NCI-H2029 treated with DMSO at 0.1 percent for 48 hours (cell line): ENCODE data around the gene DLG2.
"Not testable (repeated sequence)": the region's sequence is repeated elsewhere in the genome, so short reads cannot be mapped to it uniquely, and the experiment has no call there.

Source experiments
- DNase-seq: peaks from one replicate; lab custom pipeline; 2025; lab: John Stamatoyannopoulos, UW

DLG2 gene

DNA sequence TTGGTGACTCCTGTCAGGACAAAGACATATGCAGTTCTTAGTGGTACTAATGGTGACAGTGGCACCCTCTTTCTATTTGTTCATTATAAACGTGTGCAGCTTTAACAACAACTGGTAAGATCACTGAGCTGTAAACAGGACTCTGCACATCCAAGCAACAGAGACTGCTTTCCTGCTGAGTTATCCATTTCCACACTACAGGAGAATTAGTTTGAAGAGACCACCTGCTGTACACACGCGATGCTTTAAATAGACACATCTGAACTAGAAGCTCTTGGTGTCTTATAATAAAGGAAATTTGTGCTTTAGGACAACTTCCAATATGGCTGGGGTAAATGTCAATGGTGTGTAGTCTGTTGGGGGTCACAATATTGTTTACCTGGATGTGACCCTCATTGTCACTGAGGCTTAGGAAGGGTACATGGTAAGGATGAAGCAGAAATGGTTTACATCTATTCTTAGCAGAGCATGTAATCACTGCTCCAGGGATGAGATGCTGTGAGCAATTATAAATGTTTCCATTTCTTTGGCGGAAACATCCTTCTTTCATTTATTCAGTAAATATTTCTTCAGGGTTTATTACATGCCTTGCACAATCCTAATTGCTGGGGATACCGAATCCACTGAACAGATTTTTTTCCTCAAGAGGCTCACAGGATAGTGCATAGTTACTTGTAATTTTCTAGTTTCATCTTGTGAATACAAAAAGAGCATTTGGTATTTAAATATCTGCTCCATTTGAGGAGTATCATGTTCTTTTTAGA is 1987.0 kb downstream of the DLG2 start:
- DNase-seq = no peak

DNA sequence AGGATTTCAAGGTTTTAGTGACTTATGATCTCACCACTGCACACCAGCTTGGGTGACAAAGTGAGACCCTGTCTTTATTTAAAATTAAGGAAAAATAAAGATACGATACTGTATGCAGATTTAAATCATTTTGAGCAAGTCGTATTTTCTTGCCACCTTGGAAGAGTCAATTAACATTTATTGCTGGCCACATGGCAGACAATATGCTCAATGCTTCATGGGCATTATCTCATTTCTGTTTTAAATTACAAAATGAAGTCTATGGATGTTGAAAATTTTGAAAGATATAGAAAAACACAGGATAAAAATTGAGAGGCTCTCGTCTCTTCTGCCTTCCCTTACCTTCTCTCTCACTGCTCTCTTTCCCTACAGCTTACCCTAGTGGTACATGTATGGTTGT is 1992.0 kb downstream of the DLG2 start:
- DNase-seq = no peak

DNA sequence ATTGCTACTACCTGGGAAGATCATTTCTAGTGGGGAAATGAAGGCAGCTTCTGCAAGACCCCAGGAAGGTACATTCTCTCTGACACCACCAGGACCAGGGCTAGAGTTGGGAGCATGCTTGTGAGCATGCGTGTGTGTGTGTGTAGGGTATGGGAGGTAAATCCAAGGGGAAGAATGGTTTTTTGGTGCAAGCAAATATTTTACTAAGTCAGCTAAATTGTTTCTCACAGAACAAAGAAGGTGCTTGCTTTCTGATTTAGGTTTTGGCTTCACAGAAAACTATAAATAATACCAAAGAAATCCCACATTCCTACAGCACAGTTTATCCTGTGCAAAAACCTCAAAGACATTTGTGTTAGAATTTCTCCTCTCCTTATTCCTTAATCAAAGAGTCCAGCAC is 1996.9 kb downstream of the DLG2 start:
- DNase-seq = no peak

DNA sequence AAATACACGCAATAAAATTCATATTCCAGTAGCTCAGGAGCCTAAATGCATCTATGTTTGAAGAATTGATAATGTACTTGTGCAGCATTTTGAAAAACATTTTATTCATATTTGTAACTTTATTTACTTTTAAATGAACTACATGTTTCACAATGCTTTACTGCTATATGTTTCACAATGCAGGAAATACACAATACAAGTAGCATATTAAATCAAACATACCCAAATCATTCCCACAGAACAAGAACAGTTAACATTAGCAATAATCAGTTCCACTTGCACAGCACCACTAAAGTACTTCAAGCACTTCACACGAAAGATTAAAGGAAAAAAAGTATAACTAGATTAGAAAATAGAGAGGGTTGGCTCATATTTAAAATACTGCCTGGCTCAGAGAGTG is 1997.4 kb downstream of the DLG2 start:
- DNase-seq = no peak

DNA sequence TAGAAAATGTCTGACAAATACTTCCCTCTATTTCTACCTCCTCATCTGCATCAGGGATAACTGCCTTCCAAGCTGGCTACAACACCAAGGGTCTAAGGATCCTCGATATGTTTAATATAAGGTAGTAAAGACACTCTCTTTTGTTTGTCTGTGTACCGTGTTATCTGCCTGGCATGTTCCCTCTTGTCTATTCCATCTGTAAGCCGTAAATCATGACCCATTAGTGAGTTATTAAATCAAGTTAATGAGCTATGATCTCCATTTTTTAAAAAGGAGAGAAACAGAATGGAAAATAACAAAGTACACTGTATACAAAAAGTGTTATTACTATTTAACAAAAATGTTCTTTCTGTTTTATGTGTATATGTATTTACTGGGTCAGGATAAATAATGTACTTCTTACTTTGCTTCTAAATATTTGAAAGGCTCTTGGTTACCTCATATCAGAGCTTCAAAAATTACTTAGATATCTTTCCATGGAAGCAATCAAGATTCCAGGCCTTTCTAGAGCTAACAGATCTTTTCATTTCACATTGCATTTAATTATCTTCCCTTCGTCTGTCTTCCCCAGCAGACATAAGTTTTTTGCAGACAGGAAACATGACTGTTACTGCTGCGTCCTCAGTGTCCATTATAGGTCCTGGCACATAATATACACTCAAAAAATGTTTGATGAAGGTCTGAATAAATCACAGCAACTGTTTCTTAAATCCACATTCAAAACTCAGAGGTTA is 1998.4 kb downstream of the DLG2 start:
- DNase-seq = no peak

DNA sequence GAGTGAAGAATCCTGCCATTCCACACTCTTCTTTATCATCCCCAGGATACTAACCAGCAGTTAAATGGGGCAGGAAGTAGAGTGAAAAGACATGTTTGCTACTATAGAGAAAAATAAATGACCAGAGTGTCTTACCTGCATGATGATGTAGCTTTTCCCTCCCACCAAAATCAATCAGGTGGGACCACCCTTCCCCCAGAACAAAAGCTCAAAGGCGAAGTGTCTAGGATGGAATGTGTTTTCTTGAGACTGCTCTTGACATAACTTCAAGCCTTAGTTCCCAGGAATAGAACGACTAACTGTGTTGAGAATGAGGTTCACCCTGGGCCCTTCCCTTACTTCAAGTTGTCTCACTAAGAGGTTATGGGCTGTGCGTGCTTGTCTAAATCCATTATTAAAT is 2001.8 kb downstream of the DLG2 start:
- no peak for DNase-seq

DNA sequence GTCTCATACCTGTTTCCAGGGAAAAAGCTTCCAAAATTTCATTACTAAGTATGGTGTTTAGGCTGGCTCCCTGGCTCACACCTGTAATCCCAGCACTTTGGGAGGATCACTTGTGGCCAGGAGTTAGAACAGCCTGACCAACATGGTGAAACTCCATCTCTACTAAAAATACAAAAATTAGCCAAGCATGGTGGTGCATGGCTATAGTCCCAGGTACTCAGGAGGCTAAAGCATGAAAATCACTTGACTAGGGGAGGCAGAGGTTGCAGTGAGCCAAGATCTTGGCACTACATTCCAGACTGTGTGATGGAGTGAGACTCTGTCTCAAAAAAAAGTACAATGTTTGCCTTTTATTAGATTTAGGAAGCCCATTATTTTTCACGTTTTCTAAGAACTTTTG is 2009.5 kb downstream of the DLG2 start:
- DNase-seq = no peak

DNA sequence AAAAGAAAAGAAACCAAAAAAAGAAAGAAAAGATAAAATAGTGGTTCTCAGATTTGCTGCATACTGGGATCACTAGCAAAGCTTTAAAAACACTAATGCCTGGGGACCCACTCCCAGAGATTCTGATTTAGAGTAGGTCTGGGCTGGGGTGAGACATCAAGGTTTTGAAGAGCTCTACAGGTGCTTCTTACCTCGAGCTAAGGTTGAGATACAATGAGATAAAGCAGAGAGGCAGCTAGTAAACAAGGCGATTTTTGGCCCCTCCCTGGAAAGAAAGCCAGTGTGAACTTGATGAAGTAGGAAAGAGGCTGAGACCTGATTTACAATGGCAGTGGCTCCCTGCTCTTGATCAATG is 2013.4 kb downstream of the DLG2 start:
- DNase-seq = no peak

DNA sequence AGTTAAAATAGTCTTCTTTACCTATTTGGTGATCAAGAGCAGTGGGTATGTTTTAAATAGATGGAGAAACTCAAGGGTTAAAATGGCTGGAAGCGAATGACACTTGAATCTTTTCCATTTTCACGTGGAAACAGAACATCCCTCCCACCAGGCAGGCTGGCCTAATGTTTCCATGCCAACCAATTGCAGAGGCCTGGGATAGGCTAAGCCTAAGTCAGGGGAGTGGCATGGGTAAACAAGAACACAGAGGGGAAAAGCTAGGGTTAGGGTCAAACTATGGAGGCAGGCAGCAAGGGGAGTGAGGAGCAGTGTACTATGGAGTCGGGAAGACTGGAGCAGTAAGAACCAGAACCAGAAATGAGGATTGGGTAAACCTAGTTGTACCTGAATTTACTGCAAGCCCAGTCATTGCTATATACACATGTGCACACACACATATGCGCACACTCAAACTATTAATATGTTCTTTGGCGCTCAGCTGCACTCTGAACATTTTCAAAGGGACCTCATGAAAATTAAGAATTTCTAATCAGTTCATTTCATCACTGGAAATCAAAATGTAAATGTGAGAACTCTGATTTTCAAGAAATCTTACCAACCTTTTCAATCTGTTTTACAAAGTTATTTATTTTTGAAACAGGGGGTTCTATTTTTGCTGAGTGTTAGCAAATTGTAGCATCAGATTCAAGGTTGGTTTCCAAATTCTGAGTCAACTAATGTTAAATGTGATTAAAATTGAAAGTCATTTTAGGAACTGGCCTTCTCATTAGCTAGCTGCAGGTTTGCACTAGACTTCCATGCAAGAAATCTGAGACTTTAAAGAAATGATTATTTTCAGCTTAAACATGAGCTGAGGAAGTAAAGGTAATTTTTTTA is 2014.0 kb downstream of the DLG2 start:
- DNase-seq = no peak

DNA sequence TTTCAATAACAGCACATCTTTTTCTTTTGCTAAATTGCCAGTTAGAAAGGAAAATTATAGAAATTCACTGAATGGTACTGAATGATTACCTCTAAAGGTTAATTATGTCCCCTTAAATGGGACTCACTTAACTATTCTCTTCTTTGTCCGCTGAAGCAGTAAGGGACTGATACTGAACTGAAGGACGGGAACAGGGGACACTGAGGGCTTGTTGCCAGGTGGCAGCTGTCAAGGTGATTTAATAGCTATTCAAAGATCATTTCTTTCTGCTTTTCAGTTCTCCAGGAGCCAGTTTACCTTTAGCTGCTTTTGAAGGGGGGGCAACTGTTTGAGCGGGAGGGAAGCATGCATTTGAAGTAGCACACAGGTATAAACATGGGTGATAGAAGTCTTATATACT is 2015.5 kb downstream of the DLG2 start:
- no peak for DNase-seq

DNA sequence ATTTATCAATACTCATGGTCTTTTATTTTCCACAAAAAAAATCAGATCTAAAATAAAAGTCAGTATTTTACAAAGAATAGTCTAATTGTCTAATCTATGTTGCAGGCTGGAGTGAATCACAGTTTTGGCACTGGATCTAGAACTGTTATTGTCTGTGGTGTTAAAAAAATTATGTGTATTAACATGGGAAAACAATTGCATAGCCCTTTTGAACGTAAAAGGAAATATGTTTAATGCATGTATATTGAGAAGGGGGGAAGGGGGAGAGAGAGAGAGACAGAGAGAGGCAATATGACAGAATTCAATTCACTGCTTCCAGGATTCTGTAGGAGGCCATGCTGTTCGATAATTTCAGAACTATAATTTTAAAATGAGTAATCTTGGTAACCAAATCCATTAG is 2016.1 kb downstream of the DLG2 start:
- no peak for DNase-seq

DNA sequence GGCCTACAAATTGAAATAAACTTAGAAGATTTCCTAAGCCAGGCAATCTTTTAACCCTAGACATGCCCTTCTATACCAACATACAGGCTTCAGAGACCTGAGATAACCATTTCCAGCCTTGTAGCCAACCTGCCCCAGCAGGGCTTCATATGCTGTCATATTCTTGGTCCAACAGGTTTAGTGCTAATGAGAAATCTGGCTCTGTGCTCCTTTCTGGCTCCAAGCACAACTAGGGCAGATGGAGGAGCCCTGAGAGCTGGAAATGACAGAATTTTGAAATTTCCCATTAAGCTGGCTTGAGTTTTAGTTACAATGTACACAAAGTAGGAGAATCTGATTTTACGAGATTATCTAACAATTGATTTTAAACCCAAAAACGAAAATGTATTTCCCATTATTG is 2018.0 kb downstream of the DLG2 start:
- DNase-seq = no peak

DNA sequence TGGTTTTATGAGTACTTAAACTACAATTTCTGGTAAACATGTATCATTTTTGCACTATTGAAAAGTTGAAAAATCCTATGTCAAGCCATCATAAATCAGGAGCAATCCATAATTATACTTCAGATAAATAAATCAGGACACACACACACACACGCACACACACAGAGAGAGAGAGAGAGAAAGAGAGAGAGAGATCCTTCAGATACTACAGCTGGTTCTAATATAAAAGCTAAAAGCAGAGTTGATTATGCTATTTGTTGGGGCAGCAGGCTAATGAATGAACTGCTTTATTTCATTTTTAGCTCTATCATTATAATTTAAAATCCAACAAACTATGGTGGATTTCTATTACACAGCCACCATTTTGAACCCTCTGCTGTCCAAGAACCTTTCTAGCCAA is 2018.6 kb downstream of the DLG2 start:
- DNase-seq = no peak

DNA sequence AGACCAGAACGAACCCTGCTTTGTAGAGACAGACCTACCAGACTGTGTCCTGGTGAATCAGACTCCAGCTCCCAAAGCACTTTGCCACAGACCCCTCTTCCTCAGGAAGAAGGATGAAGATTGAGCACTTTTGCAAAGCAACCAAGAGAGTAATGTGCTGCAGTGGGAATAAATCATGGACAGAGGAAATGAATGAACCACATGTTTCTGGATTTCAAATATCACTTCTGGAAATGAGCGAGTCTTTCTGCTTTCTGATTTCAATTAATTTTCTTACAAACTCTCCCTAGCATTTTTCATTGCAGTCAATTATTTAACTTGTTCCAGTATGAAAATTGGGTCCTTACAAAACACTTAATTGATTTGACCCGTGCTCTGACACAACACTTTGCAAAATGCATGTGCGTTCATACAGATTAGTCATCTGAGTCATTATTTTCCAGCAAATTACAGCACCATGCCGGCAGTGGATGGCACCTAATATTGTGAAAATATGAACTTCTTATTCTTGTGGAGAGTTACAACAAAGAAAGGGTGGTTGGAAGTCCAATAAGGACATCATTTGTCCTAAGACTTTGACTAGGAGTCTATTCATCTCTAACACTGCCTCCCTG is 2025.1 kb downstream of the DLG2 start:
- no peak for DNase-seq

DNA sequence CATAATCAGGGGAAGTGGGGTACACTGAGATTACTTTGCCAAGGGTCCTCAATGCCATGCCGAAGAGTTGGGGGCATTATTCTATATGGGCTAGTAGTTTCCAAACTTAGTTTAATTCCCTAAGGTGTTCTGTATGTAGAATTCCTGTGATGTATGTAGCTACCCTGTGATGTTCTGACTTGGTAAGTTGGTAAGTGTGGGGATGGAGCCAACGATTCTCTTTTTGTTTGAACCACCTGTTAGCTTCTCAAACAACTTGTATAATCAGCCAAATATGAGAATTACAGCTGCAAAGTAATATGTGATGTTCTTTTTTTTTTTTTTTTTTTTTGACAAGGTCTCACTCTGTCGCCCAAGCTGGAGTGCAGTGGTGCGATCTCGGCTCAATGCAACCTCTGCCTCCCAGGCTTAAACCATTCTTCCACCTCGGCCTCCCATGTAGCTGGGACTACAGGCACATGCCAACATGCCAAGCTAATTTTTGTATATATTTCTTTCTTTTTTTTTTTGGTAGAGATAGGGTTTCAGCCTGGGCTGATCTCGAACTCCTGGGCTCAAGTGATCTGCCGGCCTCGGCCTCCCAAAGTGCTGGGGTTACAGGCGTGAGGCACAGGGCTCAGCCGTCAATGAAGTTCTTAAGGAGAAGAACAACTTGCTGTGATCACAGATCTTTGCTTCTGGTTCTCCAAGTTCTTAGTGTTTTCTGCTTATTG is 2025.8 kb downstream of the DLG2 start:
- no peak for DNase-seq

DNA sequence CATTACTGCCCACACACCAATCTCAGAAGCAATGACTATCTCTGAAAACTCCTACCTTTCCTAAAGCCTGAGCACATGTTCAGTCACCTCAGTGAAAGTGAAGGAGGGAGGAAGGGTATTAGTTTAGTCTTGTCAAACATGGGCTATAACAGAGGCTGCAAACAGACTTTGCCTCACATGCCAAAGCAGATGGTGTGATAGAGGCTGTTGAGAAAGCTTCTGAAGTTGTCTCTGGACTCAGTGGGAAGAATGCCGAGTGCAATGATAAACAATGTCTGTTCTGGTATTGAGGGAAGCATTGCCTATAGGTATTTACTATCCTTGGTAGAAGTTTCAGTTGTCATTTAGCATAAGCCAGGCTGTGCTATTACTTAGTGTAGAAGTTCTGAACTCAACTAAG is 2026.5 kb downstream of the DLG2 start:
- DNase-seq = no peak

DNA sequence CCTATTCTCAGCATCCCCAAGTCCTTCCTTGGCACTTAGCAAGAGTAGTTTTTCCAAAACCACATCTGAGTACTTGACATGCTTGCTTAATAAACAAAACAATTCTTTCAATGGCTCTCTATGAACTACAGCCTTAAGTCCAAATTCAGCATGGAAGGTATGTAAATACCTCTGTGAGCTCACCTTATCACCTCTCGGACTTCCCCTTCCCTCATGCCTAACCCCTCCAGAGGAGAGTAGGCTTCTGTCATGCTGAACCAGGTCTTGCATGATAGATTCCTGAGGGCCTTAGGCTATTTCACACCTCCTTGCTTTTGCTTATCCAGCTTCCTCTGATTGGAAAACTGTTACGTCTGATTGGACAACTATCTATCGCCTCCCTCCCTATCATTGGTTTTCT is 2028.1 kb downstream of the DLG2 start:
- no peak for DNase-seq

DNA sequence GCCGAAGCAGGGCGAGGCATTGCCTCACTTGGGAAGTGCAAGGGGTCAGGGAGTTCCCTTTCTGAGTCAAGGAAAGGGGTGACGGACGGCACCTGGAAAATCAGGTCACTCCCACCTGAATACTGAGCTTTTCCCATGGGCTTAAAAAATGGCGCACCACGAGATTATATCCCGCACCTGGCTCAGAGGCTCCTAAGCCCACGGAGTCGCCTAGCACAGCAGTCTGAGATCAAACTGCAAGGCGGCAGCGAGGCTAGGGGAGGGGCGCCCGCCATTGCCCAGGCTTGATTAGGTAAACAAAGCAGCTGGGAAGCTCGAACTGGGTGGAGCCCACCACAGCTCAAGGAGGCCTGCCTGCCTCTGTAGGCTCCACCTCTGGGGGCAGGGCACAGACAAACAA is 2039.3 kb downstream of the DLG2 start:
- not testable (repeated sequence) for DNase-seq

DNA sequence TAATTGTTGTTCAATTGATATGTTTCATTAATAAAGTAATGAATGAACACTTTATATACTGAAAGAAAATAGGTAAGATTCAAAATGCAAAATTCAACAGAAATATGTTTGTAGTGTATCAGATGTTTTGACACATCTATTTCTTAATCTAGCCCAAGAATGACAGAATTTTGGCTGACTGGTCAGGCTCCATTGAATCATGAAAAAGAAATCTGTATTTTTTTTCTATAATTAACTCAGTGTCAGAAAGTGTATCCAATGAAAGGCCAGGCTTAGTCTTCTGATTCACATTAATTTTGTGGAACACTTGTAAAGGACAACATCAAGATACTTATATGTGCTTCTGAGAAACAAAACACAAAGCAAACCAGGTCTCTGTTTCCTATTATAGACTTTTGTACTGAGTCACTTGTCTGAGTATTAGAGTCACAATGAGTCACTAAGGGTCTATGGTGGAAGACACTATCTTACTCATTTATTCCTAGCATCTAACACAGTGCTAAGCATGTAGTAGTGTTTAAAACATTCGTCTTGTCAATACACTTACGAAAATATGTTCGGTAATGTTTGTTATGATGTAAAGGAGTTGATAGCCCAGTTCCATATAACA is 2043.3 kb downstream of the DLG2 start:
- no peak for DNase-seq

DNA sequence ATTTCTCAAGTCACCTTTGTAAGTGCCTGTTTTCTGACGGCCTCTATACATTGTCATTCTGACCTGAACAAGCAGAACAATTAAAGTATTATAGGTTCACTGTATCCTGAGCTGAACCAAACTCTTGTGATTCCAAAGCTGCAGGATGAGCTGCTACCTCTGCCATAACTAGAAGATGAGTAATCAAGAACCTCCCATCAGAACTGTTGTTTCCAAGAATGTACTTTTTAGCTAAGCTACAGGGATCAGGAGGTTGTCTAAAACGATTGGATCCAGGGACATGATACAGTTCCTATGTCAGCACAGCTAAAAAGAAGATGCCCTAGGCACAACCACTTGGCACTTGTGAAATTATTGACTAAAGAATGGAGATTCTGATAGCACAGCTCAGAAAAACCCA is 2052.6 kb downstream of the DLG2 start:
- DNase-seq = no peak
